Caki2 (cell line): ENCODE measurements around the gene TLR10. TPM values are rescaled to one million over a fixed set of nuclear protein-coding genes. Genes with fewer than 3 reads are reported as not detected.
"Not testable (repeated sequence)": the region's sequence is repeated elsewhere in the genome, so short reads cannot be mapped to it uniquely, and the experiment has no call there.

Experiments
- DNase-seq: peaks from one replicate; pipeline ENCODE4 v3.0.0-alpha.2; 2015; ENCODE audit warnings: low read depth
- in situ Hi-C: cut with HindIII; loops from 2 replicates; pipeline ENCODE4 v1.10.0; 2016; ENCODE audit warnings: low sequenced_read_pairs, low pct_unique_long_range_greater_than_20kb, mixed read lengths
- total RNA-seq: library from RNA; depleted of rRNA; stranded (reverse); fragments of >200 nt; shearing (Covaris generic); gene quantifications from 2 replicates; pipeline ENCODE4 v1.2.3, GENCODE V29; 2014; ENCODE audit warnings: low replicate concordance; rRNA removed

The TLR10 gene
- not detected in 2 replicates for total RNA-seq

- DNase-seq: peak; percentile 18
- in situ Hi-C loops: no loop called here
Measured at GRCh38 chr4:38782452-38783108, at the start of gene TLR10. TSS of gene TLR10 (minus strand) at chr4:38782990. CDS start at chr4:38775590, 7,400 bp downstream.

DNA sequence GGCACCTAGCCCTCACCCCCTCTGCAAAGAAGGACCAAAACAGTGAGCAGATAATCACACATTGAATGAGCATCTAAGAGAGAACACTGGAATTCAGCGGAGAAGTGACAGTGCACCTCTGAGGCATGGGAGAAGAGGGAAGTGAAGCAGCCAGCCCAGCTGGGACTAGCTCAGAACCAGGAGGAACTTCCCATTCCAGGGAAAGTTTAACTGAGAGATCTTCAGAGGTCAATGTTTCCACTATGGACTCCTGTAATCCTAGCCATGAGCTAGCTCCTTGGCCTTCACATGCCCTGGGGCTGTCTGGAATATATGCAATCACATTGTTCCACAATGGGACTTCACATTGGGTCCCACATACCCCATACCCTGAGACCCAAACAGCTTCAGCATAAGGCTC is 49.4 kb upstream of the TLR10 start:
- no peak for DNase-seq
- in situ Hi-C loops: no loop called here

DNA sequence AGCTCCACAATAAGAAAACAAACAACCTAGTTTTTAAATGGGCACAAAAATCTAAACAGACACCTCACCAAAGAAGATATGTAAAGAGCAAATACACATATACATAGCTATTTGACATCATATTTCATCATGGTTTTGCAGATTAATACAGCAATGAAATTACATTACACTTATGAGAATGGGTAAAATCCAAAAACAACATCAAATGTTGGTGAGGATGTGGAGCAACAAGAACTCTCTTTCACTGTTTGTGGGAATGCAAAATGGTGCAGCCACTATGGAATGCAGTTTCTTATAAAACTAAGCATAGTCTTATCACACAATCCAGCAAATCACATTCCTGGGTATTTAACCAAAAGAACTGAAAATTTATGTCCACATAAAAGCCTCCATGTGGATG is 48.9 kb upstream of the TLR10 start:
- no peak for DNase-seq
- in situ Hi-C loops: no loop called here

- in situ Hi-C loops: no loop called here
- no peak for DNase-seq
Measured at GRCh38 chr4:38829237-38829636, 46.4 kb upstream of the TLR10 start.

- in situ Hi-C loops: no loop called here
- DNase-seq: no peak
Measured at GRCh38 chr4:38823766-38824165, 41.0 kb upstream of the TLR10 start.

DNA sequence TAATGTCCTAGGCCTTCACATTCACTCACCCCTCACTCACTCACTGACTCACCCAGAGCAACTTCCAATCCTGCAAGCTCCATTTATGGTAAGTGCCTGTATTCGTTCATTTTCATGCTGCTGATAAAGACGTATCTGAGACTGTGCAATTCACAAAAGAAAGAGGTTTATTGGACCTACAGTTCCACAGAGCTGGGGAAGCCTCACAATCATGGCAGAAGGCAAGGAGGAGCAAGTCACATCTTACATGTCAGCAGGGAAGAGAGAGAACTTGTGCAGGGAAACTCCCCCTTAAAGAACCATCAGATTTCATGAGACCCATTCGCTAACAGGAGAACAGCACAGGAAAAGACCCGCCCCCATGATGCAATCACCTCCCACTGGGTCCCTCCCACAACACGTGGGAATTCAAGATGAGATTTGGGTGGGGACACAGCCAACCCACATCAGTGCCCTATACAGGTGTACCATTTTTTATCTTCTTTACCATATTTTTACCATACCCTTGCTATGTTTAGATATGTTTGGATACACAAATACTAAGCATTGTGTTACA is 40.0 kb upstream of the TLR10 start:
- no peak for DNase-seq
- in situ Hi-C loops: no loop called here

- no peak for DNase-seq
- in situ Hi-C loops: no loop called here
Measured at GRCh38 chr4:38821739-38822138, 38.9 kb upstream of the TLR10 start.

GRCh38 chr4:38820329-38821061 is 37.7 kb upstream of the TLR10 start:
- in situ Hi-C loops: no loop called here
- no peak for DNase-seq

- in situ Hi-C loops: no loop called here
- DNase-seq: peak; percentile 30
Measured at GRCh38 chr4:38819569-38819968, 36.8 kb upstream of the TLR10 start.

DNA sequence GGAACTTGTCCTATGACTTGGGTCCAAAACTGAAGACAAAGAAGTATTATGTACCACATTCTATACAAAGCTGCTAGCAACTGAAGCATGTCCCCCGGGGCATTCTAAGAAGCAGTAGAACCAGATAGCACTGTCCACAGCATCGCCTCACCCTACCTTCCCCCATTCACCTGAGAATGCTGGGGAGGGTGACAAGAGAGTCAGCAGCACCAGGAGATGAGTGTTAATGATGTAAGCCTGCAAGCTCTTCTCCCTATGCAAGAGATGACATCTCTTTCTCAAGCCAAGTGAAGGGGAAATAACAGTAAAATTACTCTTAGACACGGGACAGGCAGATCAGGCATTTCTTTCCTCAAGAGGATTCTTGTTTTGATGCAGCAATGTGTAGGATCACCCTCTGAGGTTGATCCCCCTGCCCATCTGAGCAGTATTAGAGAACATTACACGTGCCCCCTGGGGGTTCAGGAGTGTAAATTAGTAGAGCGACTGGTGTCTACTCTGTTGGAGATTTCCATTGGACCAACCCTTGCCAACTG is 35.7 kb upstream of the TLR10 start:
- in situ Hi-C loops: no loop called here
- peak; percentile 34 for DNase-seq

DNA sequence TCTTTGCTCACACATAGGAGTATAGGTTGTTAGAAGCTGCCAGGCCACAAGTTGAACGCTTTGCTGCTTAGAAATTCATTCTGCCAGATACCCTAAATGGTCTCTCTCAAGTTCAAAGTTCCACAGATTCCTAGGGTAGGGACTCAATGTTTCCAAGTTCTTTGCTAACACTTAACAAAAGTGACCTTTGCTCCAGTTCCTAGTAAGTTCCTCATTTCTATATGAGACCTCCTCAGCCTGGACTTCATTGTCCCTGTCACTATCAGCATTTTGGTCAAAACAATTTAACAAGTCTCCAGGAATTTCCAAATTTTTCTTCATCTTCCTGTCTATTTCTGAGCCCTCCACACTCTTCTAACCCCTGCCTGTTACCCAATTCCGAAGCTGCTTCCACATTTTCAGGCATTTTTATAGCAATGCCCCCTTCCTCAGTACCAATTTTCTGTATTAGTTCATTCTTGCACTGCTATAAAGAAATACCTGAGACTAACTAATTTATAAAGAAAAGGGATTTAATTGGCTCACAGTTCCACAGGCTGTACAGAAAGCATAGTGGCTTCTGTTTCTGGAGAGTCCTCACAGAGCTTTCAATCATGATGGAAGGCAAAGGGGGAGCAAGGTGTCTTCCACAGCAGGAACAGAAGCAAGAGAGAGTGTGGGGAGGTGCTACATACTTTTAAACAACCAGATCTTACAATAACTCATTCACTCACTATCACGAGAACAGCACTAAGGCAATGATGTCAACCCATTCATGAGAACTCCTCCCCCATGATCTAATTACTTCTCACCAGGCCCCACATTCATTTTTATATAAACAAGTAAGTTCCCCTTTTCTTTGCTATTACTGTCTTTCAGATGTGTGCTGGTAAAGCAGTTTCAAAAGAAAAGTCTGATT is 33.3 kb upstream of the TLR10 start:
- peak; percentile 23 for DNase-seq
- in situ Hi-C loops: no loop called here

- no peak for DNase-seq
- in situ Hi-C loops: no loop called here
Measured at GRCh38 chr4:38814386-38814785, 31.6 kb upstream of the TLR10 start.

- in situ Hi-C loops: no loop called here
- DNase-seq: no peak
Measured at GRCh38 chr4:38811297-38811696, 28.5 kb upstream of the TLR10 start.

GRCh38 chr4:38807462-38807861 is 24.7 kb upstream of the TLR10 start:
- in situ Hi-C loops, DNase-seq: not testable (repeated sequence)

GRCh38 chr4:38806251-38806650 is 23.5 kb upstream of the TLR10 start:
- in situ Hi-C loops, DNase-seq: not testable (repeated sequence)

- DNase-seq: no peak
- in situ Hi-C loops: no loop called here
Measured at GRCh38 chr4:38805530-38806145, 22.8 kb upstream of the TLR10 start.

- in situ Hi-C loops: no loop called here
- DNase-seq: peak; percentile 48
Measured at GRCh38 chr4:38804654-38805295, 22.0 kb upstream of the TLR10 start, which contains the start of gene TLR1. TSS of gene TLR1 (minus strand) at chr4:38804791. CDS start at chr4:38798831, 5,960 bp downstream.
